NCI-H345 treated with DMSO at 0.1 percent for 48 hours (cell line): Measurements from ENCODE around the gene HPCAL4.

Source experiments
- DNase-seq: peaks from one replicate; lab custom pipeline; 2025; ENCODE audit not compliant: unreplicated experiment; lab: John Stamatoyannopoulos, UW

HPCAL4 gene

DNA sequence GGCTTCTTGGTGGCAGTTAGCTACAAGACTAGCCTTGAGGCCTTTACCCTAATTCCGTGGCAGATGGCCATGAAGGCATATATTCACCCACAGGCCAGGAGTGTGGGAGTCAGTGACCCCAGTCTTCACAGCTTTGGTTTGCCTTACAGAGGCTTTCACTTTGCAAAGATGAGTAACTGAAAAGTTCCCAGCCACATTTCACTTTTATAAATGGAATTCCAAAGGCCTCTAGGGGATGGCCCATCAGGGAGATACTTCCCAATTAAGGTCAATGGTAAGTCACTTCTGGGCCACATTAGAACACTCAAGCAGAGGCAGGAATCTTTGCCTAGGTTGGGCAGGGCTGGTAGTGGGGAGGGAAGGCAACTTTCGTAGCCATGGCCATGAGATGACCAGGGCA is 38.7 kb downstream of the HPCAL4 start:
- DNase-seq: no peak

- no peak for DNase-seq
Observed at GRCh38 chr1:39652105-39652504, 39.1 kb downstream of the HPCAL4 start.

- no peak for DNase-seq
Observed at GRCh38 chr1:39650431-39650830, 40.8 kb downstream of the HPCAL4 start.

DNA sequence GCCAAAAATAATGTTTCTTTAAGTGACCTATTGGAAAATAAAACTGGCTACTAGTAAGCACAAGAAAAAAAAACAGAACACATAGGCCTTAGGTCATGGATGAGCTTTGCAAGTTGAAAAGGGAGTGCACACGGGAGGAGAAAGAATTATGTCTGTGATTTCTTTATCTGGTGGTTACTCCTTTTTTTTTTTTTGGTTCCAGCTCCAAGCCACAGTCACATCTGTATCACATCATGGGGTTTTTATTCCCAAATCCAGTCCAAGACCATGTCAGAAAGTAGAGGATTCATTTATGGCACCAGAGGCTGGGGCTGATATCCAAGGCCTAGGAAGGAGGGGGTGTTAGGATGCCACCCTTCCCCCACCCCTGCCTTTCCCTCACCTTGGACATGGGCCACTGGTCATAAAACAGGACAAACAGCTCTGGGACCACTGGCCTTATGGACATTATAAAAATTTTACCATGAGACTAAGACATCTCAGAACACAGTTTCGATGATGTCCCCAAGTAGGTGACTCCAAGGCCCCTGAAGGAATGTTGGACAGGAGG is 41.5 kb downstream of the HPCAL4 start:
- no peak for DNase-seq

- DNase-seq: no peak
Observed at GRCh38 chr1:39648496-39648895, 42.7 kb downstream of the HPCAL4 start.

GRCh38 chr1:39647247-39647646 is 44.0 kb downstream of the HPCAL4 start:
- DNase-seq: no peak

GRCh38 chr1:39646232-39647081 is 44.8 kb downstream of the HPCAL4 start:
- DNase-seq: no peak

- DNase-seq: no peak
Observed at GRCh38 chr1:39645411-39646043, 45.7 kb downstream of the HPCAL4 start.

GRCh38 chr1:39643705-39644104 is 47.5 kb downstream of the HPCAL4 start:
- no peak for DNase-seq

DNA sequence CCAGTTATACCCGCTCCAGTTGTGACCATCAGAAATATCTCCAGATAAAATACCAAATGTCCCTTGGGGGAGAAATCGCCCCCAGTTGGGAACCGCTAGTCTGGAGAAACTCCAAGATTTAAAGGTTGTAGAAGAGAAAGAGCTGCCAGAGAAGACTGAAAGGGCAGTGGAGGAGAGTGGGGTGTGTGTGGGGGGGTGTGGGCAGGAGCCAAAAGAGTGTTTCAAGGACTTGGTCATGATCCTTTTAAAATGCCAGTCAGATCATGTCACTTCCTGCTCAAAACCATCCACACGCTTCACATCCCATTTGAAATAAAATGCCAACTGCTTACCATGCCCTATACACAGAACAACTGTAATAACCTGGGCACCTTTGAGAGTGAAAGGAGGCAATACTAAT is 48.4 kb downstream of the HPCAL4 start:
- DNase-seq: no peak

- no peak for DNase-seq
Observed at GRCh38 chr1:39640861-39641260, 50.4 kb downstream of the HPCAL4 start.

DNA sequence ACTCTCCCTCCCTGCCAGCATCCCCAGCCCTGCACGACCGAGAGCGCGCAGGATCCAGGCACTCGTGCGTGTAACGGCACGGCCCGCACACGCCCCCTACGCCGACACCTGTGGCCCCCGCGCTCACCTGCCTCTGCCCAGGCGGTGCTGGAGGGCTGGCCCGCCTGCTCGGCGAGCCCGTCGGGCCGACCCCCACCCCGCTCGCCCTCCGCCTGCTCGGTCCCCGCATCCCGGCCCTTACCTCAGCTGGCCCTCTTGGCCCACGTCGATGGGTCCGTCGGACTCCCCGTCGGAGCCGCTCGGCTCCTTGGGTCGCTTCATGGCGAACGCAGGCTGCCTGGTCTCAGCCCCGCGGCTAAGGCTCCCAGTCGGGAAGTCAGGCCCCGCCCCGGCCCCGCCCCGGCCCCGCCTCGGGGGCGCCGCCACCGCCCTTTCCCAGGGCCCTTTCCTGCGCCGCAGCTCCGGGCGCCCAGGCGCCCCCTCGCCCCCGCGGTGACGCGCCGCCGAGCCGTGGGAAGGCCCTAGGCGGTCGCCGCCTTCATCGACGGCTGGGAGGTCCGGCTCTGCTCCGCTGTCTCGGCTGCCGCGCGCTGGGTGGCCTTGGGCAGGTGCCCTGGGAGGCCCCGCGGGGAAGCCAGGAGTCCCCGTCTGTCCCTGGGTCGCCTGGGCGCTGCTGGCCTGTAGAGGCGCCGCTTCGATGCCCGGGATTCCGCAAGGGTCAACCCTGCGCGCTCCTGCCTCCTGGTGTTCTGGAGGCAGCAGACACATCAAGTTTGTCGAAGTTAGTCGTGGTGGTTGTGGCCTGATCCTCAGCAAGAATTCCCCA is 51.7 kb downstream of the HPCAL4 start, which contains the start of gene HEYL:
Gene HEYL (minus strand): TSS at position 339 of the 826 bp plus-strand sequence. CDS start 18 bp downstream, at position 321.
- peak; percentile 60 for DNase-seq

DNA sequence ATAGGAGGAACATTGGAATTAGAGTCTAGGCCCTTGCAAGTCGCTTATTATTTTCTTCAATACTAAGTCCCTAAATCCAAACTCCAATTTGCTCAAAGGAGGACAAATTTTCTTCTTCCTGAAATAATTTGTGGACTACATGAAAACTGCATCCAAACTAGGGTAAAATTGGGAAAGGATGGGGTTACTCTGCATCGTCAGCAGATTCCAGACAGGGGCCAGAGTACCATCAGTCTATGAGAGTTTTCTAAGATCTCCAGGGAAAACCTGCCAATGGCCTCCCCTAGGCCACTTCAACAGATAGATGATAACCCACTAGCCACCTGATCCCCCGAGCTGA is 52.3 kb downstream of the HPCAL4 start:
- DNase-seq: no peak

DNA sequence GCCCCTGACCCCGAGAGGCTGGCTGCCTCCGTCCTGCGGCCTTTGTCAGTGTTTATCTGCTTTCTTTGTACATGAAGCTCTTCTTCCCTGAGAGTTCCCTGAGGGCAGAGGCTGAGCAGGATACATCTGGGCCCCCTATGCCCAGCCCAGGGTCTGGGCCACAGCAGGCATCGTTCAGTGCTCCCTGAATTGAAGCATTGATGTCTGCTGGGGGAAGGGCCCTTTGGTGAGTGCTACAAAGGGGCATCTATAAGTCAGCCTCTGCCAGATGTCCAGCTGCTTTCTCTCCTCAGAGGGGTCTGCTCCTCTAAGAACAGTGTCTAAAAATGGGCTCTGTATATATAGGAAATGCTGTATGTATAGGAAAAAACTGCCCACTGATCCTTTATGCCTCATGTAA is 53.9 kb downstream of the HPCAL4 start:
- no peak for DNase-seq

DNA sequence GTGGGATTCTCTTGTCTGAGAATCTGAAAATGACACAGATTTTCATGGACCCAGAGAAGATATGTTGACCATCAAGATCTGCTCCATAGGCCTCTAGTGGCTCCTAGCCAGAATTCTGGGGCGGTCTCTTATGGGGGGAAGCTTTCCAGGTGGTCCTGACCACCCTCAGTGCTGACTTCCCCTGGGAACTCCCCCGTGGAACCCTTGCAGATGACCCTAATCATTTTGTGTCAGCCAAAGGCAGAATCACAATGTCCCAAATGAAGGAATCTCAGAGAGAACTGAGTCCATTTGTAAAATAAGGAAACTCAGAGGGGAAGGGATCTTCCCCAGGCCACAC is 55.4 kb downstream of the HPCAL4 start:
- DNase-seq: no peak

DNA sequence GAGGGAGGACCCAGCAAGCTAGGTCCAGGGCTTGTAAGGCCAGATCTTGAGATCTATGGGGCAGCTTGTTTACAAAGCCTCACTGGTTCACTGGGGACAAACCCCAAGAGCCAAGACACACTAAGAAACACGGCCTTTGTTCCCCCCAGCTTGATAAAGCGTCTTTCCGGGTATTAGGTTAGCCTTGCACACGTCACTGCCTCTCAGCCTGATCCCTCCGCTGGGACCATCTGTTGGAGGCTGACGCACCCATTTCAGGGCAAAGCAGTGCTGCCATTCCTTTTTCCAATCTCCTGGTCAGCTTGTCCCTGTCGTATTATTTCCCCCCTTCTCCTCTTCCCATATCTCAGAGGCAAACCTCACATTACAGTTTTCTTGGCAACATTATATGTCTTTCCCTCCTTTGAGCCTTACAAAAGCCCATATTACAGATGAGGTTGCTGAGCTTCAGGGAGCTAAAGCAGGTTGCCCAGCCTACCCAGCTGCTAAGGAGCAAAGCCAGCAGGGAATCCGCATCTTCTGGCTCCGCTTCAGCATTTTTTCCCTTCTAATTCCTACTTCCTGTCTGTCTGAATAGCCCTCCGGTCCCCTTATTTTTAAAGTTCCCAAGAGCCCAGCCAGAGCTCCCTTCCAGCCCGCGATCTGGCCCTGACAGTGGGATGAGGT is 55.9 kb downstream of the HPCAL4 start:
- no peak for DNase-seq

GRCh38 chr1:39633422-39633821 is 57.8 kb downstream of the HPCAL4 start:
- DNase-seq: no peak

DNA sequence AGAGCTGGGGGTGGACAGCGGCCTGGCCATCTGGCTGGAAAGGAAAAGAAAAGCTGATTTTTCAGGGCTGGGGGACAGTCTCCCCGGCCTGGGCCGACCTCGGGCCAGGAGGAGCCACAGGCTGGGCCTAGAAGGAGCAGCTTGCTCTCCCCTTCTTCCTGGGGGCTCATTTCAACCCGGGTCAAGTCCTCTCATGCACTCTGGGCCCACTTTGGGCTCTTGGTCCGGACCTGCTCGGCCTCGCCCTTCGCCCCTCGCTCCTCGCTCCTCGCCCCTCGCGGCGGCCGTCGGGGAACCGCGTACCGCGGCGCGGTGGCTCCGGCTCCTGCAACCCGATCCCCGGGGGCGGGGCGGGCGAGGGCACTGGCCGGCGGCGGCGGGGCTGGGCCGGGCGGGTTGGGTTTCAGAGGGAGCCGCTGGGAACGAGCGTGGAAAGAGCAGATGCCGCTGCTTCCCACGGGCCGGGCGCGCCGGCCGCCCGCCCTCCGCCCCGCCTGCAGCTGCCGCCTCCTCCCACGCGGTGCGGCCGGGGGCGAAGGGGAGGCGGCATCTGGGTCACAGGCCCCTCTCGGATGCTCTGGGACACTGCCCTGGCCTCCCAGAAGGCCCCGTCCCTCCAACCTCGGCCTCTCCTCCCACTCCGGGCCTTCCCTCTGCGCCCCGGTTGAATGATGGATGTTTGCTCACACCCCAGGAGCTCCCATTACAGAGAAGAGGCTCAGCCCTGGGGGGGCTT is 58.4 kb downstream of the HPCAL4 start:
- DNase-seq: no peak

GRCh38 chr1:39632323-39632681 is 58.9 kb downstream of the HPCAL4 start:
- DNase-seq: no peak
